Astrocyte (in vitro differentiated cells and primary cell): ENCODE measurements around the gene CACNA1B. TPM values are rescaled to one million over a fixed set of nuclear protein-coding genes. Genes with fewer than 3 reads are reported as not detected.
"Not testable (repeated sequence)": the region's sequence is repeated elsewhere in the genome, so short reads cannot be mapped to it uniquely, and the experiment has no call there.

Experiments
- DNase-seq: peaks from one replicate; pipeline ENCODE4 v3.0.0-alpha.2; 2010; ENCODE audit warnings: low read depth
- FAIRE-seq: peaks from 2 replicates; lab custom pipeline; 2011; peaks lifted over from hg19 to GRCh38; lab: Jason Lieb, UNC
- H2AFZ ChIP-seq: 2 replicates; pipeline ENCODE4 v1.6.0; 2012; ENCODE audit warnings: low read depth, low read length, inconsistent platforms
- H3K27ac ChIP-seq: 2 replicates; pipeline ENCODE4 v1.5.1; 2011; ENCODE audit warnings: low read depth, low read length, inconsistent platforms
- H3K27me3 ChIP-seq: 2 replicates; pipeline ENCODE4 v1.6.0; 2011; ENCODE audit warnings: low read length, inconsistent platforms; ENCODE audit not compliant: insufficient read depth
- H3K36me3 ChIP-seq: 2 replicates; pipeline ENCODE4 v1.5.1; 2011; ENCODE audit warnings: low read length, inconsistent platforms; ENCODE audit not compliant: insufficient read depth
- H3K4me1 ChIP-seq: 2 replicates; pipeline ENCODE4 v1.5.1; 2011; ENCODE audit warnings: low read length, inconsistent platforms; ENCODE audit not compliant: insufficient read depth
- H3K4me2 ChIP-seq: 2 replicates; pipeline ENCODE4 v1.6.0; 2012; ENCODE audit warnings: low read length, inconsistent platforms
- H3K4me3 ChIP-seq: 2 replicates; pipeline ENCODE4 v1.5.1; 2011; ENCODE audit warnings: low read depth, mild to moderate bottlenecking, low read length, inconsistent platforms; ENCODE audit not compliant: insufficient read depth
- H3K79me2 ChIP-seq: 2 replicates; pipeline ENCODE4 v1.6.0; 2012; ENCODE audit warnings: mild to moderate bottlenecking, low read length, inconsistent platforms; ENCODE audit not compliant: insufficient read depth
- H3K9ac ChIP-seq: 2 replicates; pipeline ENCODE4 v1.6.0; 2012; ENCODE audit warnings: mild to moderate bottlenecking, low read length, inconsistent platforms
- H3K9me3 ChIP-seq: 2 replicates; pipeline ENCODE4 v1.5.1; 2012; ENCODE audit warnings: low read depth, mild to moderate bottlenecking, low read length, inconsistent platforms; ENCODE audit not compliant: insufficient read depth
- H4K20me1 ChIP-seq: 2 replicates; pipeline ENCODE4 v1.6.0; 2012; ENCODE audit warnings: low read length, inconsistent platforms; ENCODE audit not compliant: insufficient read depth
- H3K27ac Mint-ChIP-seq: one replicate; pipeline ENCODE4 v1.8.0; 2021; ENCODE audit warnings: mild to moderate bottlenecking, mixed read lengths; ENCODE audit not compliant: unreplicated experiment
- H3K27me3 Mint-ChIP-seq: one replicate; pipeline ENCODE4 v1.8.0; 2021; ENCODE audit warnings: low read depth, mixed read lengths; ENCODE audit not compliant: unreplicated experiment
- H3K36me3 Mint-ChIP-seq: one replicate; pipeline ENCODE4 v1.8.0; 2021; ENCODE audit warnings: low read depth, mixed read lengths; ENCODE audit not compliant: unreplicated experiment
- H3K4me1 Mint-ChIP-seq: one replicate; pipeline ENCODE4 v1.8.0; 2021; ENCODE audit warnings: low read depth, mixed read lengths; ENCODE audit not compliant: unreplicated experiment
- H3K4me3 Mint-ChIP-seq: one replicate; pipeline ENCODE4 v1.8.0; 2021; ENCODE audit warnings: mild to moderate bottlenecking, moderate library complexity, mixed read lengths; ENCODE audit not compliant: unreplicated experiment
- H3K9me3 Mint-ChIP-seq: one replicate; pipeline ENCODE4 v1.8.0; 2021; ENCODE audit warnings: mild to moderate bottlenecking, mixed read lengths; ENCODE audit not compliant: unreplicated experiment
- total RNA-seq: library from RNA; stranded (reverse); gene quantifications from 2 replicates; pipeline ENCODE4 v1.2.1, GENCODE V29; 2021

CACNA1B gene
- total RNA-seq, 1 donor from 2014 or later, result 3.1 TPM

- H3K36me3 ChIP-seq, H3K27ac Mint-ChIP-seq, H3K9me3 Mint-ChIP-seq, H3K79me2 ChIP-seq, H3K27ac ChIP-seq, H3K9ac ChIP-seq, H3K4me2 ChIP-seq, H3K36me3 Mint-ChIP-seq, H3K27me3 Mint-ChIP-seq, H3K27me3 ChIP-seq, H3K4me3 Mint-ChIP-seq, H2AFZ ChIP-seq, DNase-seq, FAIRE-seq, H4K20me1 ChIP-seq, H3K4me1 Mint-ChIP-seq, H3K9me3 ChIP-seq, H3K4me3 ChIP-seq, H3K4me1 ChIP-seq: not testable (repeated sequence)
Measured at GRCh38 chr9:137884547-137884946, 7.0 kb downstream of the CACNA1B start.

DNA sequence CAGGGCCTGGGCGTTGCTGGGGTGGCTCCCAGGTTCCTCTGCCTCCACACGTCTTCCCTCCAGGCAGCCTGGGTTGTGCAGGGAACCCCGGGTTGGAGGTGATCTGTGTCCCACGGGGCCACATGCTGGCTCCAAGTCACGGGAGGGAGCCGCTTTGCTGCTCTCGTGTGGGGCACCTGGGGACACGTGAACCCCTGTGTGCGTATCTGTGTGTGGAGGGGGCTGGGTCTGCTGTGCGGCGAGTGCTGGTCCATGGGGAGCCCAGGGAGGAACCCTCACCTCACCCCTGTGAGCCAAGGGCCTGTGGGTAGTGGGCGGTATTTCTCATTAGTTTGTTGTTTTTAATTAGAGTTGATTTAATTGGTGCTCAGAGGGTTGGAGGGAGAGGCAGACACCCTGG lies 7.5 kb downstream of the CACNA1B start:
- H3K27ac ChIP-seq, FAIRE-seq, H3K36me3 ChIP-seq, H3K4me1 Mint-ChIP-seq, H3K9me3 ChIP-seq, H3K9me3 Mint-ChIP-seq, H3K4me3 Mint-ChIP-seq, H3K27me3 ChIP-seq, H3K79me2 ChIP-seq, H3K27ac Mint-ChIP-seq, DNase-seq, H3K4me1 ChIP-seq, H2AFZ ChIP-seq, H4K20me1 ChIP-seq, H3K36me3 Mint-ChIP-seq, H3K27me3 Mint-ChIP-seq, H3K4me2 ChIP-seq, H3K9ac ChIP-seq, H3K4me3 ChIP-seq: not testable (repeated sequence)

DNA sequence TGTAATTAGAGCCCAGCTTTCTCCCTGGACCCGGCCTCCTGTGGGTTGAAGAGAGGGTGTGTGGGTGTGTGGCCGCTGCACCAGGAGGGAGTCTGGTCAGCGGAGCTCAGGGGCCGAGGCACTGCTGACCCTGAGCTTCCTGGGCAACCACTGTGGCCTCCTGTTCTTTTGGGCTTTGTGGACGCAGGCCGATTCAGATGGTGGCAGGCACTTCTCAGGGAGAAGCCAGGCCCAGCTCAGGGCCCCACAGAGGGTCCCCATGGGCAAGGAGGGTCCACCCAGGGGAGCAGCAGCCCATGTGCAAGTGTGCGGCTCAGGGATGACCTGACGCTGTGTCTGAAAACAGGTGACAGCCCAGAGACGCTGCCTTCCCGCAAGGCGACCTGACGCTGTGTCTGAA lies 11.0 kb downstream of the CACNA1B start:
- not testable (repeated sequence) for H3K4me3 Mint-ChIP-seq, H2AFZ ChIP-seq, H3K9me3 Mint-ChIP-seq, H3K4me3 ChIP-seq, H3K9ac ChIP-seq, H3K27ac ChIP-seq, DNase-seq, H3K4me2 ChIP-seq, H3K79me2 ChIP-seq, H3K27me3 Mint-ChIP-seq, H3K9me3 ChIP-seq, H3K27ac Mint-ChIP-seq, H4K20me1 ChIP-seq, H3K27me3 ChIP-seq, H3K36me3 Mint-ChIP-seq, H3K4me1 Mint-ChIP-seq, H3K36me3 ChIP-seq, FAIRE-seq, H3K4me1 ChIP-seq

GRCh38 chr9:137889966-137890365 lies 12.4 kb downstream of the CACNA1B start:
- H3K4me1 ChIP-seq, H2AFZ ChIP-seq, FAIRE-seq, H3K9ac ChIP-seq, H3K4me1 Mint-ChIP-seq, H3K9me3 ChIP-seq, H3K79me2 ChIP-seq, H3K9me3 Mint-ChIP-seq, H3K36me3 Mint-ChIP-seq, H3K27me3 Mint-ChIP-seq, DNase-seq, H3K27ac ChIP-seq, H3K4me2 ChIP-seq, H3K27ac Mint-ChIP-seq, H3K4me3 ChIP-seq, H3K4me3 Mint-ChIP-seq, H3K27me3 ChIP-seq, H4K20me1 ChIP-seq, H3K36me3 ChIP-seq: not testable (repeated sequence)

GRCh38 chr9:137890768-137891587 lies 13.4 kb downstream of the CACNA1B start:
- not testable (repeated sequence) for H3K79me2 ChIP-seq, DNase-seq, H3K27ac Mint-ChIP-seq, H3K4me1 Mint-ChIP-seq, H3K4me1 ChIP-seq, H3K4me2 ChIP-seq, H3K27ac ChIP-seq, H2AFZ ChIP-seq, H3K36me3 ChIP-seq, H3K27me3 Mint-ChIP-seq, H3K36me3 Mint-ChIP-seq, H3K4me3 Mint-ChIP-seq, H3K27me3 ChIP-seq, H3K9ac ChIP-seq, H3K9me3 Mint-ChIP-seq, H3K4me3 ChIP-seq, H3K9me3 ChIP-seq, FAIRE-seq, H4K20me1 ChIP-seq
